HG03460 (cell line): ENCODE results near the gene SACS.
"Not testable (repeated sequence)": the region's sequence is repeated elsewhere in the genome, so short reads cannot be mapped to it uniquely, and the experiment has no call there.

Source experiments
- ATAC-seq: cut with Tn5 transposase; IDR thresholded peaks from one replicate; pipeline ENCODE4 v1.9.1; 2021; ENCODE audit not compliant: unreplicated experiment

SACS gene

GRCh38 chr13:23455401-23456185 is 22.1 kb upstream of the SACS start:
- ATAC-seq: no peak

GRCh38 chr13:23453132-23453531 is 19.6 kb upstream of the SACS start:
- no peak for ATAC-seq

GRCh38 chr13:23450340-23451046 is 17.0 kb upstream of the SACS start:
- ATAC-seq: no peak

GRCh38 chr13:23449398-23450162 is 16.1 kb upstream of the SACS start:
- no peak for ATAC-seq

- no peak for ATAC-seq
Observed at GRCh38 chr13:23447927-23448326, 14.4 kb upstream of the SACS start.

GRCh38 chr13:23445794-23446193 is 12.3 kb upstream of the SACS start:
- no peak for ATAC-seq

- no peak for ATAC-seq
Observed at GRCh38 chr13:23443878-23444277, 10.4 kb upstream of the SACS start.

GRCh38 chr13:23443110-23443509 is 9.6 kb upstream of the SACS start:
- no peak for ATAC-seq

GRCh38 chr13:23440821-23441618 is 7.5 kb upstream of the SACS start:
- ATAC-seq: no peak

GRCh38 chr13:23440324-23440723 is 6.8 kb upstream of the SACS start:
- not testable (repeated sequence) for ATAC-seq

GRCh38 chr13:23437916-23438315 is 4.4 kb upstream of the SACS start:
- ATAC-seq: no peak

GRCh38 chr13:23436680-23437079 is 3.2 kb upstream of the SACS start:
- ATAC-seq: no peak

GRCh38 chr13:23434491-23434890 is 989 bp upstream of the SACS start:
- ATAC-seq: no peak

GRCh38 chr13:23432626-23433025 is 876 bp downstream of the SACS start:
- no peak for ATAC-seq

- no peak for ATAC-seq
Observed at GRCh38 chr13:23430664-23431063, 2.8 kb downstream of the SACS start.

- no peak for ATAC-seq
Observed at GRCh38 chr13:23427881-23428528, 5.5 kb downstream of the SACS start.

- no peak for ATAC-seq
Observed at GRCh38 chr13:23427342-23427843, 6.1 kb downstream of the SACS start.

- ATAC-seq: no peak
Observed at GRCh38 chr13:23421596-23421995, 11.9 kb downstream of the SACS start.

- no peak for ATAC-seq
Observed at GRCh38 chr13:23418776-23419683, 14.5 kb downstream of the SACS start.
